ENCODE measurements around the gene ARL16. TPM values are rescaled to one million over a fixed set of nuclear protein-coding genes. Genes with fewer than 3 reads are reported as not detected.

ARL16 gene
- polyA plus RNA-seq, 1 experiment = 70.8 TPM

DNA sequence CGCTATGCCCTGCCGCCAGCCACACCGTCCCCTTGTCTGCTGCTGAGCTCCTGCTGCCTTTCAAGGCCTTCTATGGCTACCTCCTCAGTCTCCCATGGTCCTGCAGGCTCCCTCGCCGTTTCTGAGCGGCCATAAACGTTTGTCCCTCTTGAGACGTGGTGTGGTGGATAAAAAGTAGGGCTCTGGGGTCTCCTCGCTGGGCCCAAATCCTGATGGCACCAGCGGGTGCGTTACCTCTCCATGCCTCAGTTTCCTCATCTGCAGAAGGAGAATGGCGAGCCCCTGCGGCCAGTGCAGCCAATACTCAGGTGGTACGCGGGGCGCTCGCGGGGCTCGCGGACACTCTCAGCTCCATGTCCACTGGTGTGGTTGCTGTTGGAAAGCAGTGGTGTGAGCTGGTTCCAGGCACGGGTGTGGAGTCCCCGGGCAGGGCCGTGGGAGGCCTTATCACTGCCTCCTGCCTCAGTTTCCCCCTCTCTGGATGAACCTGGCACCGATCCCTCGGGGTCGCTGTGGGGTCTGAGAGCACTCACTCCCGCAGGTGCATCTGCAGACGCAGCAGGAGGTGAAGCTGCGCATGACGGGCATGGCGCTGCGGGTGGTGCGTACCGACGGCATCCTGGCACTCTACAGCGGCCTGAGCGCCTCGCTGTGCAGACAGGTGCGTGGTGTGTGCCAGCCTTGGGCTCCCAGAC lies 31.0 kb upstream of the ARL16 start:
- Histone ChIP-seq H3K27me3 (ENCODE audit: control insufficient read depth, insufficient read depth, low read length) (no peaks in the 10 kb centered on the region), H3K36me3 (ENCODE audit: control insufficient read depth, insufficient read depth, low read length) (peaks cover 1% of the 10 kb centered on the region; the same call in 1 of the 2 replicates), H3K4me3 (ENCODE audit: low read depth, low read length) (no peak overlapping the region)
- no peak for DNase-seq (ENCODE audit: low read depth)
- TF ChIP-seq, protein P1, sequence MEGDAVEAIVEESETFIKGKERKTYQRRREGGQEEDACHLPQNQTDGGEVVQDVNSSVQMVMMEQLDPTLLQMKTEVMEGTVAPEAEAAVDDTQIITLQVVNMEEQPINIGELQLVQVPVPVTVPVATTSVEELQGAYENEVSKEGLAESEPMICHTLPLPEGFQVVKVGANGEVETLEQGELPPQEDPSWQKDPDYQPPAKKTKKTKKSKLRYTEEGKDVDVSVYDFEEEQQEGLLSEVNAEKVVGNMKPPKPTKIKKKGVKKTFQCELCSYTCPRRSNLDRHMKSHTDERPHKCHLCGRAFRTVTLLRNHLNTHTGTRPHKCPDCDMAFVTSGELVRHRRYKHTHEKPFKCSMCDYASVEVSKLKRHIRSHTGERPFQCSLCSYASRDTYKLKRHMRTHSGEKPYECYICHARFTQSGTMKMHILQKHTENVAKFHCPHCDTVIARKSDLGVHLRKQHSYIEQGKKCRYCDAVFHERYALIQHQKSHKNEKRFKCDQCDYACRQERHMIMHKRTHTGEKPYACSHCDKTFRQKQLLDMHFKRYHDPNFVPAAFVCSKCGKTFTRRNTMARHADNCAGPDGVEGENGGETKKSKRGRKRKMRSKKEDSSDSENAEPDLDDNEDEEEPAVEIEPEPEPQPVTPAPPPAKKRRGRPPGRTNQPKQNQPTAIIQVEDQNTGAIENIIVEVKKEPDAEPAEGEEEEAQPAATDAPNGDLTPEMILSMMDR (IDR thresholded peaks at IDR 0.05; ENCODE audit: insufficient read depth, low read depth, low read length) = no peak
- ChIA-PET POLR2A (no interaction called here), CTCF (interaction anchor here (1.0 kb wide), 1 partner anchor 11 kb away, joined by 3 read pairs; no protein-coding TSS in a partner anchor)

DNA sequence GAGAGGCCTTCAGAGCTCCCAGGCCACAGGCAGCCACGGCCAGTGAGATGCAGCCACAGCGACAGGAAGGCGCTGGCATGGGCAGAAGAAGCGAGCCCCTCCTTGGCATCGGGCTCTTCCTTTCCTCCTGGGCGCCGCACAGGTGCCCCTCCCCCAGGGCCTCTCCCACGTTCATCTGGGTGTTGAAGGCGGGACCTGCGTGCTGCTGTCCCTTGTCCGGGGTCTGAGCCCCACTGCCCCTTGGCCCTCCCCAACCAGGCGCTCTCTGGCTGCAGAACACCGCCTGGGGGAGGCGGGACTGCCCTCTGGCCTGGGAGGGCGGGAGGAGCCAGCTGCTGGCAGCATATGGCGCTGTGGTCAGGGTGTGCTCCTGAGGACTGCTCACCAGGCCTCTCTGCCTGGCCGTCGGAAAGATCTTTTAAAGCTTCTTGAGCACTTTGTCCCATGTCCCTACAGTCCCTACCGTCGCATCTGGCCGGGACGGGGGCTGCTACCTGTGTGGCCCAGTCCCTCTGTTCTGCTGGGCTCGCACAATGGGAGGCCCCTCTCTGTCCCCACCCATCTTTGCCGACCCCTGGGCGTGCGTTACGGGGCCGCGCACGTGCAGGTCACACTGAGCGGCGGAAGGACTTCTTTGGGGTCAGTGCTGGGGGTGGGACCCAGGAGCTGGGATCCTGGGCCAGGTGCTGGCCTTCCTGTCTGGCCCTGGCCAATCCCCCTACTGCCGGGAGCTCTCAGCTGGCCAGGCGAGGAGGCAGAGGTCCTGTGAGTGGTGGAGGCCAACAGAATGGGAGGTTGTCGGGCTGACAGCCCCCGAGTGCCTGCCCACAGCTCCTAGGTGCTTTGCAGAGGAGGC lies 30.2 kb upstream of the ARL16 start:
- Histone ChIP-seq H3K4me3 (ENCODE audit: low read depth, low read length) (no peak overlapping the region; the same call in 1 of the 2 replicates), H3K36me3 (ENCODE audit: control insufficient read depth, insufficient read depth, low read length) (peaks cover 1% of the 10 kb centered on the region; the same call in 1 of the 2 replicates), H3K27me3 (ENCODE audit: control insufficient read depth, insufficient read depth, low read length) (no peaks in the 10 kb centered on the region)
- TF ChIP-seq, protein P1 (IDR thresholded peaks at IDR 0.05; ENCODE audit: insufficient read depth, low read depth, low read length) = no peak
- CTCF ChIA-PET = interaction anchor here (0.6 to 1.0 kb wide), 2 partner anchors 10 to 14 kb away, joined by 3 read pairs; no protein-coding TSS in a partner anchor
- POLR2A ChIA-PET = interaction anchor here (0.6 kb wide), 1 partner anchor 150 kb away, joined by 4 read pairs; no protein-coding TSS in a partner anchor
- no peak for DNase-seq (ENCODE audit: low read depth)

DNA sequence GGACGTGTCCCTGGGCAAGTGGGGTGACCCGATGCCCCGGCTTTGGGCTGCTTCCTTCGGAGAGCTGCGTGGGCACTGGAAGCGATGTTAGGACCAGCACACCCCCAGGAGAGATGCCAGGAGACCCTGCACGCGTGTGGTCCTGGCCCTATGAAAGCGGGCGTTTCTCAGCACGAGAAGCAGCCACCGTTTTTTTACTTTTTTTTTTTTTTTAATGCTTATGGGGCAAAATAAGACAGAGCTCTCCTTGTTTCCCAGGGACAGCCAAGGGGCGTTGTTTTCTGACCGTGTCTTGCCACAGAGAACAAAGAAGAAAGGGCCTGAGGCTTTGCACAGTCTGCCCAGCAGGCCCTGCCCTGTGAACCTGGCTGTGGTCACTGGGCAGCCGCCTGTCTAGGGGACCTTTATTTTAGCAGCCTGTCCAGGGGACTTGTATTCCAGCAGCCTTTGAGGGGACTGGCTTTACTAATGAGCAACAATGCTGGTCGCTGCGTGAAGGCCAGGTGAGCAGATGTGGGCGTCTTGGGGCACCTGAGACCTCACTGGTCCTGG lies 29.5 kb upstream of the ARL16 start:
- ChIA-PET CTCF (interaction anchor here (0.6 to 1.8 kb wide), 2 partner anchors 14 to 31 kb away, joined by 3 to 4 read pairs; no protein-coding TSS in a partner anchor), POLR2A (interaction anchor here (0.6 kb wide), 1 partner anchor 150 kb away, joined by 4 read pairs; no protein-coding TSS in a partner anchor)
- TF ChIP-seq, protein P1 (IDR thresholded peaks at IDR 0.05; ENCODE audit: insufficient read depth, low read depth, low read length) = no peak
- no peak for DNase-seq (ENCODE audit: low read depth)
- Histone ChIP-seq H3K27me3 (ENCODE audit: control insufficient read depth, insufficient read depth, low read length) (no peaks in the 10 kb centered on the region), H3K4me3 (ENCODE audit: low read depth, low read length) (peak overlapping the region; percentile 67), H3K36me3 (ENCODE audit: control insufficient read depth, insufficient read depth, low read length) (peaks cover 4% of the 10 kb centered on the region)

DNA sequence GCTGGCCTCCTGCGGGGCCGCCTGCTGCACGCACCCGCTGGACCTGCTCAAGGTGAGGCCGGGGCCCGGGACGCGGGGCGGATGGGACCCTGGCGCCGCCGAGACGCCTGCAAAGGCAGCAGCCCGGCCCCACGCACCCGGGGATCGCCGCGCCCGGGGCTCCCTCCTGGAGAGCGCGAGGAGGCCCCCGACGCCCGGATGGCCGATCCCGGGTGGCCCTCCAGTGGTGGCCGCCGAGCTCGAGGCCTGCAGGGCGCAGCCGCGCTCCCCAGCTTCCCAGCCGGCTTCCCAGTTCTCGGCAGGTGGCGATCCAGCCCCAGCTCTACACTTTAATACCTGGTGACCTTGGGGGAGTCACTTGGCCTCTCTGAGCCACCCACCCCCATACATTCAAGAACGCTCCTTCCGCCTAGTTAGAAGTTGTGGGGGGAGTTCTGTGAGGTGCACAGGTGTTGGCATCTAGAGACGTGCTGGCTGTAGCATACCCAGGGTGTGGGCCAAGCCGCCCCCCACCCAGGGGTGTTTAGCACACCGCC lies 28.9 kb upstream of the ARL16 start:
- POLR2A ChIA-PET = no interaction called here
- Histone ChIP-seq H3K27me3 (ENCODE audit: control insufficient read depth, insufficient read depth, low read length) (no peaks in the 10 kb centered on the region), H3K4me3 (ENCODE audit: low read depth, low read length) (peak overlapping the region; percentile 67), H3K36me3 (ENCODE audit: control insufficient read depth, insufficient read depth, low read length) (peaks cover 4% of the 10 kb centered on the region)
- CTCF ChIA-PET = interaction anchor here (1.8 kb wide), 1 partner anchor 30 kb away, joined by 4 read pairs; no protein-coding TSS in a partner anchor
- TF ChIP-seq, protein P1 (IDR thresholded peaks at IDR 0.05; ENCODE audit: insufficient read depth, low read depth, low read length) = peak; percentile 33; the same call in 1 of the 2 replicates
- no peak for DNase-seq (ENCODE audit: low read depth)

Measured in BJ (cell line).